H9 (cell line): Measurements from ENCODE around the gene KCNIP4. TPM values are rescaled to one million over a fixed set of nuclear protein-coding genes. Genes with fewer than 3 reads are reported as not detected.

Experiments
- DNase-seq: peaks from one replicate; pipeline ENCODE4 v3.0.0-alpha.2; 2017
- H2AFZ ChIP-seq: one replicate; pipeline ENCODE4 v1.6.1; 2013; ENCODE audit warnings: mild to moderate bottlenecking, low read length, control low read depth, moderate library complexity
- H2AK5ac ChIP-seq: 2 replicates; pipeline ENCODE4 v1.6.1; 2013; ENCODE audit warnings: low read length, control low read depth, mixed read lengths; ENCODE audit not compliant: insufficient read length
- H2BK120ac ChIP-seq: one replicate; pipeline ENCODE4 v1.6.1; 2013; ENCODE audit warnings: low read depth, mild to moderate bottlenecking, low read length, control low read depth, inconsistent platforms; ENCODE audit not compliant: poor library complexity, severe bottlenecking
- H2BK12ac ChIP-seq: 2 replicates; pipeline ENCODE4 v1.6.1; 2013; ENCODE audit warnings: low read length, control low read depth, mixed read lengths, low read depth; ENCODE audit not compliant: insufficient read length
- H2BK15ac ChIP-seq: 2 replicates; pipeline ENCODE4 v1.6.1; 2013; ENCODE audit warnings: low read depth, low read length, control low read depth
- H2BK20ac ChIP-seq: one replicate; pipeline ENCODE4 v1.6.1; 2013; ENCODE audit warnings: low read depth, mild to moderate bottlenecking, low read length, control low read depth, inconsistent platforms; ENCODE audit not compliant: poor library complexity, severe bottlenecking
- H2BK5ac ChIP-seq: 2 replicates; pipeline ENCODE4 v1.6.1; 2013; ENCODE audit warnings: low read length, control low read depth, mixed read lengths; ENCODE audit not compliant: insufficient read length
- H3K14ac ChIP-seq: 2 replicates; pipeline ENCODE4 v1.6.1; 2013; ENCODE audit warnings: low read length, control low read depth; ENCODE audit not compliant: insufficient read depth
- H3K18ac ChIP-seq: 2 replicates; pipeline ENCODE4 v1.6.1; 2013; ENCODE audit warnings: low read depth, mild to moderate bottlenecking, mixed read lengths, low read length, control low read depth; ENCODE audit not compliant: insufficient read length
- H3K23ac ChIP-seq: 2 replicates; pipeline ENCODE4 v1.6.1; 2013; ENCODE audit warnings: low read length, control low read depth, mixed read lengths, low read depth; ENCODE audit not compliant: insufficient read length
- H3K23me2 ChIP-seq: 2 replicates; pipeline ENCODE4 v1.6.1; 2013; ENCODE audit warnings: low read depth, mild to moderate bottlenecking, mixed read lengths, low read length, control low read depth; ENCODE audit not compliant: insufficient read length, poor library complexity, severe bottlenecking
- H3K27ac ChIP-seq: 2 replicates; pipeline ENCODE4 v1.5.1; 2013; ENCODE audit warnings: low read length, control low read depth, mixed read lengths, low read depth; ENCODE audit not compliant: insufficient read length
- H3K27me3 ChIP-seq: 2 replicates; pipeline ENCODE4 v1.6.1; 2013; ENCODE audit warnings: low read length, control low read depth, inconsistent platforms; ENCODE audit not compliant: insufficient read depth
- H3K4ac ChIP-seq: 2 replicates; pipeline ENCODE4 v1.6.1; 2013; ENCODE audit warnings: low read depth, mild to moderate bottlenecking, control low read depth, inconsistent platforms, low read length, moderate library complexity
- H3K4me1 ChIP-seq: 2 replicates; pipeline ENCODE4 v1.6.1; 2013; ENCODE audit warnings: low read length, control low read depth, inconsistent platforms; ENCODE audit not compliant: insufficient read depth
- H3K4me2 ChIP-seq: 2 replicates; pipeline ENCODE4 v1.6.1; 2013; ENCODE audit warnings: low read length, control low read depth, mixed read lengths; ENCODE audit not compliant: insufficient read length, insufficient read depth
- H3K56ac ChIP-seq: 2 replicates; pipeline ENCODE4 v1.6.1; 2013; ENCODE audit warnings: low read depth, mild to moderate bottlenecking, mixed read lengths, low read length, control low read depth; ENCODE audit not compliant: insufficient read length
- H3K79me1 ChIP-seq: 2 replicates; pipeline ENCODE4 v1.6.1; 2013; ENCODE audit warnings: low read depth, mild to moderate bottlenecking, moderate library complexity, low read length, control low read depth, inconsistent platforms; ENCODE audit not compliant: insufficient read depth, poor library complexity, severe bottlenecking
- H3K79me2 ChIP-seq: 2 replicates; pipeline ENCODE4 v1.6.1; 2013; ENCODE audit warnings: low read length, control low read depth, inconsistent platforms; ENCODE audit not compliant: insufficient read depth
- H3K9ac ChIP-seq: 2 replicates; pipeline ENCODE4 v1.6.1; 2013; ENCODE audit warnings: low read length, control low read depth, mixed read lengths; ENCODE audit not compliant: insufficient read length; ENCODE audit errors: extremely low read depth
- H3K9me3 ChIP-seq: one replicate; pipeline ENCODE4 v1.6.1; 2013; ENCODE audit warnings: low read depth, low read length, inconsistent platforms; ENCODE audit not compliant: control insufficient read depth
- H3T11ph ChIP-seq: one replicate; pipeline ENCODE4 v1.6.1; 2013; ENCODE audit warnings: mild to moderate bottlenecking, low read length, control low read depth, inconsistent platforms
- H4K20me1 ChIP-seq: one replicate; pipeline ENCODE4 v1.6.1; 2013; ENCODE audit not compliant: control insufficient read depth, insufficient read length, insufficient read depth
- H4K5ac ChIP-seq: 2 replicates; pipeline ENCODE4 v1.6.1; 2013; ENCODE audit warnings: low read depth, mild to moderate bottlenecking, mixed read lengths, low read length, control low read depth; ENCODE audit not compliant: insufficient read length
- H4K8ac ChIP-seq: replicated peaks from 2 replicates; pipeline ENCODE4 v1.6.1; 2013; ENCODE audit warnings: low read length, control low read depth, mixed read lengths, low read depth; ENCODE audit not compliant: insufficient read length
- H4K91ac ChIP-seq: 2 replicates; pipeline ENCODE4 v1.6.1; 2013; ENCODE audit warnings: low read depth, mild to moderate bottlenecking, moderate library complexity, mixed read lengths, low read length, control low read depth; ENCODE audit not compliant: insufficient read length
- H3K27ac Mint-ChIP-seq, 3 experiments: 2 replicates in 2 of 3; 3 replicates in 1 of 3; pipeline ENCODE4 v1.8.0; 2020 to 2021; ENCODE audit warnings: mixed read lengths in 3 of 3, mild to moderate bottlenecking in 1 of 3, moderate library complexity in 1 of 3
- H3K27me3 Mint-ChIP-seq: 2 replicates; pipeline ENCODE4 v1.8.0; 2021; ENCODE audit warnings: low read depth, mild to moderate bottlenecking, moderate library complexity, mixed read lengths
- H3K36me3 Mint-ChIP-seq, 3 experiments: 2 replicates in 2 of 3; 3 replicates in 1 of 3; pipeline ENCODE4 v1.8.0; 2020 to 2021; ENCODE audit warnings: low read depth in 3 of 3, mixed read lengths in 3 of 3; ENCODE audit not compliant: insufficient read depth in 1 of 3
- H3K4me1 Mint-ChIP-seq, 2 experiments: 2 replicates each; pipeline ENCODE4 v1.8.0; 2020; ENCODE audit warnings: mixed read lengths in 2 of 2
- H3K4me3 Mint-ChIP-seq, 2 experiments: 2 replicates in 1 of 2; 3 replicates in 1 of 2; pipeline ENCODE4 v1.8.0; 2020 to 2021; ENCODE audit warnings: mild to moderate bottlenecking in 2 of 2, mixed read lengths in 2 of 2, moderate library complexity in 1 of 2
- H3K9me3 Mint-ChIP-seq, 2 experiments: 2 replicates in 1 of 2; 3 replicates in 1 of 2; pipeline ENCODE4 v1.8.0; 2020; ENCODE audit warnings: mild to moderate bottlenecking in 2 of 2, mixed read lengths in 2 of 2, moderate library complexity in 1 of 2
- WGBS: extraction: QIAGEN DNeasy Blood & Tissue Kit; methylation state at CpG from one replicate; pipeline ENCODE4 v1.1.7; 2013; ENCODE audit warnings: missing lambda C conversion rate, low lambda C conversion rate, mixed read lengths; ENCODE audit not compliant: insufficient read length; ENCODE audit errors: extremely low coverage; 5-methylcytosine and 5-hydroxymethylcytosine counted together
- total RNA-seq: library from RNA; stranded (reverse); gene quantifications from 2 replicates; pipeline ENCODE4 v1.2.1, GENCODE V29; 2021
- TF ChIP-seq, protein P1 (sequence below): fragments of 200-600 bp; sonication (generic); conservative IDR thresholded peaks from 3 replicates; pipeline ENCODE4 v1.8.0; 2021; ENCODE audit warnings: antibody characterized with exemption, mild to moderate bottlenecking

Gene KCNIP4
- total RNA-seq, 1 experiment from 2014 or later, result not detected

GRCh38 chr4:21454201-21454600, 494.4 kb downstream of the KCNIP4 start:
- no peak overlapping the region for H3K18ac ChIP-seq

More at GRCh38 chr4:21454201-21454600, 494.4 kb downstream of the KCNIP4 start:
- TF ChIP-seq, protein P1, sequence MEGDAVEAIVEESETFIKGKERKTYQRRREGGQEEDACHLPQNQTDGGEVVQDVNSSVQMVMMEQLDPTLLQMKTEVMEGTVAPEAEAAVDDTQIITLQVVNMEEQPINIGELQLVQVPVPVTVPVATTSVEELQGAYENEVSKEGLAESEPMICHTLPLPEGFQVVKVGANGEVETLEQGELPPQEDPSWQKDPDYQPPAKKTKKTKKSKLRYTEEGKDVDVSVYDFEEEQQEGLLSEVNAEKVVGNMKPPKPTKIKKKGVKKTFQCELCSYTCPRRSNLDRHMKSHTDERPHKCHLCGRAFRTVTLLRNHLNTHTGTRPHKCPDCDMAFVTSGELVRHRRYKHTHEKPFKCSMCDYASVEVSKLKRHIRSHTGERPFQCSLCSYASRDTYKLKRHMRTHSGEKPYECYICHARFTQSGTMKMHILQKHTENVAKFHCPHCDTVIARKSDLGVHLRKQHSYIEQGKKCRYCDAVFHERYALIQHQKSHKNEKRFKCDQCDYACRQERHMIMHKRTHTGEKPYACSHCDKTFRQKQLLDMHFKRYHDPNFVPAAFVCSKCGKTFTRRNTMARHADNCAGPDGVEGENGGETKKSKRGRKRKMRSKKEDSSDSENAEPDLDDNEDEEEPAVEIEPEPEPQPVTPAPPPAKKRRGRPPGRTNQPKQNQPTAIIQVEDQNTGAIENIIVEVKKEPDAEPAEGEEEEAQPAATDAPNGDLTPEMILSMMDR, result no peak
- Histone ChIP-seq H3K14ac (no peak overlapping the region), H2AFZ (no peak overlapping the region), H3K9ac (no peak overlapping the region), H2BK120ac (no peak overlapping the region), H3K27ac (no peak overlapping the region), H4K91ac (no peak overlapping the region), H3K27me3 (no peaks in the 10 kb centered on the region), H2BK5ac (no peak overlapping the region), H3K56ac (no peak overlapping the region), H3K23ac (no peak overlapping the region), H3K4me2 (no peak overlapping the region), H3K79me1 (no peaks in the 10 kb centered on the region), H3K4ac (no peak overlapping the region), H3K79me2 (no peaks in the 10 kb centered on the region), H4K5ac (no peak overlapping the region), H2AK5ac (no peak overlapping the region), H2BK12ac (no peak overlapping the region), H4K8ac (no peak overlapping the region), H3K9me3 (no peaks in the 10 kb centered on the region), H2BK15ac (no peak overlapping the region), H2BK20ac (no peak overlapping the region), H3T11ph (no peak overlapping the region), H3K4me1 (no peaks in the 10 kb centered on the region), H3K23me2 (no peaks in the 10 kb centered on the region), H4K20me1 (no peaks in the 10 kb centered on the region)
- 0 out of 2 replicates have a peak, but pooled peaks cover 1% of the 10 kb centered on the region for H3K27me3 Mint-ChIP-seq
- no CpG with 5 or more reads among the region's 4 CpGs for WGBS
- no peaks in the 10 kb centered on the region for H3K36me3 Mint-ChIP-seq
- DNase-seq, result no peak
- H3K9me3 Mint-ChIP-seq, result no peaks in the 10 kb centered on the region
- H3K4me3 Mint-ChIP-seq, result no peak overlapping the region
- no peaks in the 10 kb centered on the region for H3K4me1 Mint-ChIP-seq
- no peak overlapping the region for H3K27ac Mint-ChIP-seq
